Dermis microvascular lymphatic vessel endothelial cell (primary cell): ENCODE data around the gene LRRK1. TPM values are rescaled to one million over a fixed set of nuclear protein-coding genes. Genes with fewer than 3 reads are reported as not detected.

Experiments
- DNase-seq, 2 donors: peaks; one replicate each; pipeline versions ENCODE4 v3.0.0 to v3.0.0-alpha.2; 2010; ENCODE audit warnings: low read depth in 2 of 2
- total RNA-seq: library from RNA; depleted of rRNA; stranded (reverse); fragments of >200 nt; gene quantifications from 2 replicates; pipeline ENCODE4 v1.2.1, GENCODE V29; 2014

LRRK1 gene, protein sequence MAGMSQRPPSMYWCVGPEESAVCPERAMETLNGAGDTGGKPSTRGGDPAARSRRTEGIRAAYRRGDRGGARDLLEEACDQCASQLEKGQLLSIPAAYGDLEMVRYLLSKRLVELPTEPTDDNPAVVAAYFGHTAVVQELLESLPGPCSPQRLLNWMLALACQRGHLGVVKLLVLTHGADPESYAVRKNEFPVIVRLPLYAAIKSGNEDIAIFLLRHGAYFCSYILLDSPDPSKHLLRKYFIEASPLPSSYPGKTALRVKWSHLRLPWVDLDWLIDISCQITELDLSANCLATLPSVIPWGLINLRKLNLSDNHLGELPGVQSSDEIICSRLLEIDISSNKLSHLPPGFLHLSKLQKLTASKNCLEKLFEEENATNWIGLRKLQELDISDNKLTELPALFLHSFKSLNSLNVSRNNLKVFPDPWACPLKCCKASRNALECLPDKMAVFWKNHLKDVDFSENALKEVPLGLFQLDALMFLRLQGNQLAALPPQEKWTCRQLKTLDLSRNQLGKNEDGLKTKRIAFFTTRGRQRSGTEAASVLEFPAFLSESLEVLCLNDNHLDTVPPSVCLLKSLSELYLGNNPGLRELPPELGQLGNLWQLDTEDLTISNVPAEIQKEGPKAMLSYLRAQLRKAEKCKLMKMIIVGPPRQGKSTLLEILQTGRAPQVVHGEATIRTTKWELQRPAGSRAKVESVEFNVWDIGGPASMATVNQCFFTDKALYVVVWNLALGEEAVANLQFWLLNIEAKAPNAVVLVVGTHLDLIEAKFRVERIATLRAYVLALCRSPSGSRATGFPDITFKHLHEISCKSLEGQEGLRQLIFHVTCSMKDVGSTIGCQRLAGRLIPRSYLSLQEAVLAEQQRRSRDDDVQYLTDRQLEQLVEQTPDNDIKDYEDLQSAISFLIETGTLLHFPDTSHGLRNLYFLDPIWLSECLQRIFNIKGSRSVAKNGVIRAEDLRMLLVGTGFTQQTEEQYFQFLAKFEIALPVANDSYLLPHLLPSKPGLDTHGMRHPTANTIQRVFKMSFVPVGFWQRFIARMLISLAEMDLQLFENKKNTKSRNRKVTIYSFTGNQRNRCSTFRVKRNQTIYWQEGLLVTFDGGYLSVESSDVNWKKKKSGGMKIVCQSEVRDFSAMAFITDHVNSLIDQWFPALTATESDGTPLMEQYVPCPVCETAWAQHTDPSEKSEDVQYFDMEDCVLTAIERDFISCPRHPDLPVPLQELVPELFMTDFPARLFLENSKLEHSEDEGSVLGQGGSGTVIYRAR (N-terminal part only)
- total RNA-seq = 5.9 and 6.6 TPM in 2 replicates

DNA sequence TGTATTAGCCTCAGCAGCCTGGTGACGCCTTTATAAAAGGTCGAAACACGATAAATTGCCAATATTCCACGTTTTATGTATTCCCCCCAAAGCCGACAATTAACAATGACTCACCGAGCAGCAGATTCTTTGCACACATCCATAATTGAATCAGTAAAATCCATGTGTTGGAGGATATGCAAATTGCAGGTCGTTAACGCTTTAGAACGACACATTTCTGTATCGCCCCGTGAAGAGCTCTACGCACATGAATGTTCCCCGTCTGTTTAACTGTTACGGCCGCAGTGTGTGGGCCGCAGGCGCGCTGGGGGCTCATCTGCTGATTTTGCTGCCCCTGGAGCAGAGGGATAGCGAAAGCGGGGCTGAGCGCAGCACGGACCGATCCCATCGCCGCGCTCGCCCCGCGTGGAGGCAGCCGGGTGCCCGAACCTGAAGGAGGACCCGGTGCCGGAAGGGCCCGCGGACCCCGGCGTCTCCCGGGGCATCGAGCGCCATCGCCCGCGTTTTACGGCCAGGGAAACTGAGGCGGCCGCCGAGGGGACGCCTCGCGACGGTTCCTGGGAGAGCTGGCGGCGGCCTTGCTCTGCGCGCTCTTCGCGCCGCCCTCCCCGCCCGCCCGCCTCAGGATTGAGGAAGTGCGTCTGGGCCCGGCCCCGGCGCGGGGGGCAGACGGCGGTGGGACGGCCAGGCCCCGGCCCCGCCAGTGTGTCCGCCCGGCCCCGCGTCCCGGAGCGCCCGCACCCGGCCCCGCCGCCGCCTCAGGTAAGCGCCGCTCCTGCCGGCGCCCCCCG, at the start of gene LRRK1:
Gene LRRK1, plus strand, starts transcription at position 668 of the 791 bp plus-strand sequence. CDS start 5,276 bp downstream, outside the sequence.
- DNase-seq = peak in 1 of 2 donors; percentile 55

DNA sequence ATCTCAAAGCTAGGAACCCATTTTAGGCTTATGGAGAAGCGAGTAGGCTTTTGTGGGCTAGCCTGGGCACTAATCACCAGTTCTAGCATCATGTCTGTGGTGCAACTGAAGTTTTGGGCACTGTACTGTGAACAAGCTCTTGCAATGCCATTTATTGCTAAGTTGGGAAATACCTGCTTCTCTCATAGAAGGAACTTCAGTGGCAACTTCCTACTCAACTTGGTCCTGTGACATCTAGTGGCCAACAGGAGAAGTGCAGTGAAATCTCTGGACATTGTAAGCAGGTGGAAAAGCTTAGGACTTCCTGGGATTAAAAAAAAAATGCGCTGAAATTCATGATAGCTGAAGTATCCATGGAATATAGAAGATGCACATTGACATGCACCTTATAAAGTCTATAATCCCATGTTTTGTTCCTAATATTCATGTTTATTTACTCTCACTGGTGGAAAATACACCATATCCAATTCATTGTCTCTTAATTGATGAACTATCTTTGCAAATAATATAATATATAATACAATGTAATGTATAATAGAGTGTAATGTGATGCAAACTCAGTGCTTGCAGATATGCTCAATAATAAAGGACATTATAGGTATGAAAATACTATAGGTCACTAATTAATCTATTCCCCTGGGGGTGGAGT, 46.0 kb upstream of the LRRK1 start:
- peak; percentile 84 to 87 for DNase-seq

DNA sequence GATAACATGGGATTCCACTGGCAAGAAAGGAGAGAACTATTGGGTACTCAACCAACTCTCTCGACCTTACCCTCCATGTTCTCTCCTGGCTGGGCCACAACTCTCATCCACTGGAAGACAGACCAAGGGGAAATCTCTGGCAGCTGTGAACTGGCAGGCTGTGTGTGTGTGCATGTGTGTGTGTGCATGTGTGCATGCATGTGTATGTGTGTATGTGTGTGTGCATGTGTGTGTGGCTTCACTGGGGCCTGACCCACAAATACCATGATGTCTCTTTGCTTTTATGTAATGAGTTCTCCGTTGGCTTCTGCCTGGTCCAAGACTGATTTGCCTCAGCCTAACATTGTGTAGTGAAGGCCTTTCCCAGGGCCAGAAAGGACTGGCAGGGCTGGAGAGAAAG, 43.7 kb upstream of the LRRK1 start:
- no peak for DNase-seq

DNA sequence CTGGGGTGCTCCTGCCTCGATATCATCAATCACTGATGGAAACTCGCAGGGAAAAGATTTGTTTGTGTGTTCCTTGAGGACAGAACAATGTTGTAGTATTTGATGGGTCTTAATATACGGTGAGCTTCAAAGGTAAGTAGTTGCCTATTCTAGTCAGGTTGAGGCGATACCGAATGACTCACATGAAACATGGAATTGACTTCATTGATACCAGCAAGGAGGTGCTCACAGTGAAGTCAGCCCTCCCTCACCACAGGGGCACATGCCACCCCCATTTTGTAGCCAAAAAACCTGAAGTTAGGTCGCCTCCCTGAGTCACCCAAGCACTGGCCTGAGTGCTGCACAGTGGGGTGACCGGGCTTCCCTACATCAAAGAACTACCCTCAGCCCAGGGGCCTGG, 43.2 kb upstream of the LRRK1 start:
- DNase-seq = no peak

- DNase-seq = no peak
Observed at GRCh38 chr15:100877551-100877950, 41.6 kb upstream of the LRRK1 start.

DNA sequence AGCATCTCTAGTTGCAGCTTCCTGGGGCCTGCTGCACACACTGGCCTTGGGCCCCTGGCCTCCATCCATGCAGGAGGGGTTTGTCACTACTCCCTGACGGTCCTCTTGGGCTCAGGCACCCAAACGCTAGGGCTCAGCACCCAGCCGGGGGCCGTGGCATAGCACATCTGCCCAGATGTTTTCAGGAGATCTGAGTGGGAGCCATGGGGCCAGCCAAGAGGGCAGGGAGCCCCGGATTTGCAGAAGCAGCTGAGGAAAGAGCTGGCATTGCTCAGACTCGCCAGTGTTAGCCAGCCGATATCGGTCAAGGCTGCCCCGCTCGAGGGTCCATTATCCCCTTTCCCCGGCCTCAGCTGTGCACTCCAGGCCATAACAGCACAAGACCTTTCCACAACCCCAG, 41.0 kb upstream of the LRRK1 start:
- no peak for DNase-seq

GRCh38 chr15:100878648-100879047, 40.5 kb upstream of the LRRK1 start:
- no peak for DNase-seq

- DNase-seq = peak in 1 of 2 donors; percentile 39
Observed at GRCh38 chr15:100879061-100879463, 40.1 kb upstream of the LRRK1 start.

GRCh38 chr15:100879464-100880138, 39.6 kb upstream of the LRRK1 start, which contains the start of gene ALDH1A3:
ALDH1A3 (plus strand) TSS chr15:100879831; CDS start chr15:100879908, 77 bp downstream.
- peak in 1 of 2 donors; percentile 61 for DNase-seq

DNA sequence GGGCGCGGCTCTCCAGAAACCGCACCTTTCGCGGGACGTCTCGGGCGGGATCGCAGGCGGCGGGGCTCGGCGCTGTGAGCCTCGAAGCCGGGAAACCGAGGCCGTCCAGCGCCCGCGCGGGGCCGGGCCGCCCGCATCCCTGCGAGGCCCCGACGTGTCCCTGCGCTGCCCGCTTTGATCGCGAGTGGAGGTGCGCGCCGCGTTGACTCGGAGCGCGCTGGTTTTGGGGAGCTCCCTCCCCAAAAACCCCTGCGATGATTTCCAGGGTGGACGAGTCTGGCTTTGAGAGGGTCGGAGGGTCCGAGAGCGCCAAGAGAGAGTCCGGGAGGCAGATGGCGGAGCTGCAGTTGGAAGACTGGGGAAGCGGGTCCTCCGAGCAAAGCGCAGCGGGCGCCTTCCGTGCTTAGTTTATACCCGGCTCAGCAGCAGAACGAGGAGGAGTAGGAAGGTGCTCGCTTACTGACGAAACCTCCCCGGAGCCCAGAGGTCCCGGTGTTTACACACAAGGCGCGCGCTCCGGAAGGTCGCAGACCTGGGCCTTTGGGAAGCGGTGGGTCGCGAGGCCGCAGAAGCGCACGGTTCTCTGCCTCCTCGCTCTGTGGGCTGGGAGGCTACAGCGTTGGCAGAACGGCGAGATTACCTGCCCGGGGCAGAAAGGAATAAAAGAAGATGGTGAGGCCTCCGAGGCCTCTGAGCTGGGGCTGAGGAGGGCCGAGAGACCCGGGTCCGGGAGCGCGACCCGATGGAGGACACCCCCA, 38.8 kb upstream of the LRRK1 start:
- peak in 1 of 2 donors; percentile 23 for DNase-seq

DNA sequence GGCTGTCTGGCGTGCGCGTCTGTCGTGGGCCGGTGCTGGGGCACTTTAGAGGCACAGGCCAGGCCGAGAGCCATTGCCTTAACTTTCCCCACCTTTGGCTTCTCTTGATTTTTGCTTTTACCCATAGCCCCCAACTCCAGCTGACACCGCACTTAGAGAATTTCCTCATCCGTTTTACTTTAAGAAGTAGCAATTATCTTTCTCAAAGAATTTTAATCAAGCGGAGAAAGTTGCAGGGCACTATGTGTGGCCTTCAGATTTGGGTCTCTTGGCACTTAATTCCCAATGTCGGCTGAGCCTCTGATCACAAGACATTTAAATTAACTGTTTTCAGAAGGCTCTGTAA, 38.3 kb upstream of the LRRK1 start:
- no peak for DNase-seq

GRCh38 chr15:100881573-100882336, 37.4 kb upstream of the LRRK1 start:
- no peak for DNase-seq

DNA sequence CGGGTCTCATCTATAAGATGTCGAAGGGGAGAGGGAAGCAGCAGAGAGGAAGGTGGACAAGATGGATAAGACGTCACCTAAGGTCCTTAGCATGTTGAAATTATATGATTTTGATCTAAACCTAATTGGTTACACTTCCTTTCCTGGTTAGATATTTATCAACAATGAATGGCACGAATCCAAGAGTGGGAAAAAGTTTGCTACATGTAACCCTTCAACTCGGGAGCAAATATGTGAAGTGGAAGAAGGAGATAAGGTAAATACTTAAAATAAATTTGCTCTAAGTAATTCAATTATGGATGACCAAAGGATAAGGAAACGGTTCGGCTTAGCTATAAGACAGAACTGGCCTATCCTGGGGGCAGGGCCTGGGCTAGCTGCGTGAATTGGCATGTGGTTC, 34.0 kb upstream of the LRRK1 start:
- no peak for DNase-seq

- no peak for DNase-seq
Observed at GRCh38 chr15:100885811-100886210, 33.3 kb upstream of the LRRK1 start.

GRCh38 chr15:100887211-100887913, 31.8 kb upstream of the LRRK1 start:
- no peak for DNase-seq

GRCh38 chr15:100889385-100890050, 29.6 kb upstream of the LRRK1 start:
- DNase-seq = peak; percentile 29 to 83
